ENCODE measurements around the gene UROC1.

- no peak for TF ChIP-seq REST (IDR thresholded peaks at IDR 0.05; ENCODE audit: insufficient read depth in 1 of 2, low read depth in 2 of 2, low read length in 2 of 2)
- no peak for TF ChIP-seq POLR2AphosphoS5 (IDR thresholded peaks at IDR 0.05; ENCODE audit: low read depth, low read length)
These were observed 81.9 kb downstream of the UROC1 start for GRCh38 chr3:126435456-126436315.

Measured in PFSK-1 (cell line).